ENCODE results near the gene TMEM18.

TMEM18 gene

GRCh38 chr2:631741-632140 is 45.5 kb downstream of the TMEM18 start:
- Histone ChIP-seq H3K4me1 (ENCODE audit: insufficient read depth, insufficient read length) (no peaks in the 10 kb centered on the region), H3K36me3 (ENCODE audit: insufficient read depth, insufficient read length, low read length) (no peaks in the 10 kb centered on the region), H3K9me3 (ENCODE audit: insufficient read depth, low read length) (peaks cover 6% of the 10 kb centered on the region; the same call in 1 of the 2 replicates), H3K27me3 (ENCODE audit: insufficient read depth, insufficient read length) (no peaks in the 10 kb centered on the region), H3K4me3 (ENCODE audit: insufficient read length, low read depth) (no peak overlapping the region), H3K9ac (ENCODE audit: insufficient read length, low read depth) (no peak overlapping the region)
- DNase-seq (ENCODE audit: low read depth, low spot score) = no peak
- TF ChIP-seq SUZ12 (IDR thresholded peaks at IDR 0.05; ENCODE audit: extremely low read depth, insufficient read depth, insufficient read length) = no peak
- TF ChIP-seq YY1 (IDR thresholded peaks at IDR 0.05; ENCODE audit: insufficient read depth, insufficient read length) = no peak
- no peak for TF ChIP-seq ZNF274 (IDR thresholded peaks at IDR 0.05; ENCODE audit: low read depth, low read length)

GRCh38 chr2:630451-631320 is 46.5 kb downstream of the TMEM18 start:
- H3K4me3 ChIP-seq (ENCODE audit: insufficient read length, low read depth) = no peak overlapping the region
- no peak overlapping the region for H3K9ac ChIP-seq (ENCODE audit: insufficient read length, low read depth)
- DNase-seq (ENCODE audit: low read depth, low spot score) = no peak
- no peaks in the 10 kb centered on the region for H3K9me3 ChIP-seq (ENCODE audit: insufficient read depth, low read length)
- H3K4me1 ChIP-seq (ENCODE audit: insufficient read depth, insufficient read length) = no peaks in the 10 kb centered on the region
- no peaks in the 10 kb centered on the region for H3K36me3 ChIP-seq (ENCODE audit: insufficient read depth, insufficient read length, low read length)
- no peak for TF ChIP-seq ZNF274 (IDR thresholded peaks at IDR 0.05; ENCODE audit: low read depth, low read length)
- no peaks in the 10 kb centered on the region for H3K27me3 ChIP-seq (ENCODE audit: insufficient read depth, insufficient read length)

GRCh38 chr2:629961-630360 is 47.2 kb downstream of the TMEM18 start:
- H3K36me3 ChIP-seq (ENCODE audit: insufficient read depth, insufficient read length, low read length) = no peaks in the 10 kb centered on the region
- TF ChIP-seq SUZ12 (IDR thresholded peaks at IDR 0.05; ENCODE audit: extremely low read depth, insufficient read depth, insufficient read length) (no peak), YY1 (IDR thresholded peaks at IDR 0.05; ENCODE audit: insufficient read depth, insufficient read length) (no peak), ZNF274 (IDR thresholded peaks at IDR 0.05; ENCODE audit: low read depth, low read length) (no peak)
- H3K4me1 ChIP-seq (ENCODE audit: insufficient read depth, insufficient read length) = no peaks in the 10 kb centered on the region
- no peaks in the 10 kb centered on the region for H3K27me3 ChIP-seq (ENCODE audit: insufficient read depth, insufficient read length)
- H3K9me3 ChIP-seq (ENCODE audit: insufficient read depth, low read length) = no peaks in the 10 kb centered on the region
- no peak overlapping the region for H3K4me3 ChIP-seq (ENCODE audit: insufficient read length, low read depth)
- DNase-seq (ENCODE audit: low read depth, low spot score) = no peak
- no peak overlapping the region for H3K9ac ChIP-seq (ENCODE audit: insufficient read length, low read depth)

- Histone ChIP-seq H3K9ac (ENCODE audit: insufficient read length, low read depth) (no peak overlapping the region), H3K27me3 (ENCODE audit: insufficient read depth, insufficient read length) (no peaks in the 10 kb centered on the region), H3K4me1 (ENCODE audit: insufficient read depth, insufficient read length) (no peaks in the 10 kb centered on the region), H3K4me3 (ENCODE audit: insufficient read length, low read depth) (no peak overlapping the region), H3K9me3 (ENCODE audit: insufficient read depth, low read length) (no peaks in the 10 kb centered on the region), H3K36me3 (ENCODE audit: insufficient read depth, insufficient read length, low read length) (no peaks in the 10 kb centered on the region)
- no peak for DNase-seq (ENCODE audit: low read depth, low spot score)
- TF ChIP-seq YY1 (IDR thresholded peaks at IDR 0.05; ENCODE audit: insufficient read depth, insufficient read length) (no peak), SUZ12 (IDR thresholded peaks at IDR 0.05; ENCODE audit: extremely low read depth, insufficient read depth, insufficient read length) (no peak), ZNF274 (IDR thresholded peaks at IDR 0.05; ENCODE audit: low read depth, low read length) (no peak)
Observed at GRCh38 chr2:628651-629050, 48.6 kb downstream of the TMEM18 start.

- Histone ChIP-seq H3K4me3 (ENCODE audit: insufficient read length, low read depth) (no peak overlapping the region), H3K9me3 (ENCODE audit: insufficient read depth, low read length) (no peaks in the 10 kb centered on the region), H3K36me3 (ENCODE audit: insufficient read depth, insufficient read length, low read length) (no peaks in the 10 kb centered on the region), H3K9ac (ENCODE audit: insufficient read length, low read depth) (no peak overlapping the region), H3K4me1 (ENCODE audit: insufficient read depth, insufficient read length) (no peaks in the 10 kb centered on the region), H3K27me3 (ENCODE audit: insufficient read depth, insufficient read length) (no peaks in the 10 kb centered on the region)
- DNase-seq (ENCODE audit: low read depth, low spot score) = no peak
- TF ChIP-seq YY1 (IDR thresholded peaks at IDR 0.05; ENCODE audit: insufficient read depth, insufficient read length) (no peak), ZNF274 (IDR thresholded peaks at IDR 0.05; ENCODE audit: low read depth, low read length) (no peak), SUZ12 (IDR thresholded peaks at IDR 0.05; ENCODE audit: extremely low read depth, insufficient read depth, insufficient read length) (no peak)
Observed at GRCh38 chr2:627926-628560, 49.2 kb downstream of the TMEM18 start.

- DNase-seq (ENCODE audit: low read depth, low spot score) = no peak
- Histone ChIP-seq H3K9me3 (ENCODE audit: insufficient read depth, low read length) (no peaks in the 10 kb centered on the region), H3K9ac (ENCODE audit: insufficient read length, low read depth) (no peak overlapping the region), H3K36me3 (ENCODE audit: insufficient read depth, insufficient read length, low read length) (no peaks in the 10 kb centered on the region), H3K4me1 (ENCODE audit: insufficient read depth, insufficient read length) (no peaks in the 10 kb centered on the region), H3K27me3 (ENCODE audit: insufficient read depth, insufficient read length) (no peaks in the 10 kb centered on the region), H3K4me3 (ENCODE audit: insufficient read length, low read depth) (no peak overlapping the region)
- TF ChIP-seq SUZ12 (IDR thresholded peaks at IDR 0.05; ENCODE audit: extremely low read depth, insufficient read depth, insufficient read length) (no peak), ZNF274 (IDR thresholded peaks at IDR 0.05; ENCODE audit: low read depth, low read length) (no peak), YY1 (IDR thresholded peaks at IDR 0.05; ENCODE audit: insufficient read depth, insufficient read length) (no peak)
Observed at GRCh38 chr2:627340-627709, 49.9 kb downstream of the TMEM18 start.

- no peak for DNase-seq (ENCODE audit: low read depth, low spot score)
Observed at GRCh38 chr2:626491-627339, 50.5 kb downstream of the TMEM18 start.

More at GRCh38 chr2:626491-627339, 50.5 kb downstream of the TMEM18 start:
- H3K36me3 ChIP-seq (ENCODE audit: insufficient read depth, insufficient read length, low read length) = no peaks in the 10 kb centered on the region
- H3K9ac ChIP-seq (ENCODE audit: insufficient read length, low read depth) = no peak overlapping the region
- H3K4me1 ChIP-seq (ENCODE audit: insufficient read depth, insufficient read length) = no peaks in the 10 kb centered on the region
- no peaks in the 10 kb centered on the region for H3K9me3 ChIP-seq (ENCODE audit: insufficient read depth, low read length)
- TF ChIP-seq YY1 (IDR thresholded peaks at IDR 0.05; ENCODE audit: insufficient read depth, insufficient read length) (no peak), ZNF274 (IDR thresholded peaks at IDR 0.05; ENCODE audit: low read depth, low read length) (no peak), SUZ12 (IDR thresholded peaks at IDR 0.05; ENCODE audit: extremely low read depth, insufficient read depth, insufficient read length) (no peak)
- no peak overlapping the region for H3K4me3 ChIP-seq (ENCODE audit: insufficient read length, low read depth)
- no peaks in the 10 kb centered on the region for H3K27me3 ChIP-seq (ENCODE audit: insufficient read depth, insufficient read length)

All from NT2/D1 (cell line).